ENCODE measurements around the gene YEATS4. TPM values are rescaled to one million over a fixed set of nuclear protein-coding genes. Genes with fewer than 3 reads are reported as not detected.

YEATS4 gene
- total RNA-seq, 4 donors from 2014 or later, result 9.6 to 48.7 (median 16.6) TPM

DNA sequence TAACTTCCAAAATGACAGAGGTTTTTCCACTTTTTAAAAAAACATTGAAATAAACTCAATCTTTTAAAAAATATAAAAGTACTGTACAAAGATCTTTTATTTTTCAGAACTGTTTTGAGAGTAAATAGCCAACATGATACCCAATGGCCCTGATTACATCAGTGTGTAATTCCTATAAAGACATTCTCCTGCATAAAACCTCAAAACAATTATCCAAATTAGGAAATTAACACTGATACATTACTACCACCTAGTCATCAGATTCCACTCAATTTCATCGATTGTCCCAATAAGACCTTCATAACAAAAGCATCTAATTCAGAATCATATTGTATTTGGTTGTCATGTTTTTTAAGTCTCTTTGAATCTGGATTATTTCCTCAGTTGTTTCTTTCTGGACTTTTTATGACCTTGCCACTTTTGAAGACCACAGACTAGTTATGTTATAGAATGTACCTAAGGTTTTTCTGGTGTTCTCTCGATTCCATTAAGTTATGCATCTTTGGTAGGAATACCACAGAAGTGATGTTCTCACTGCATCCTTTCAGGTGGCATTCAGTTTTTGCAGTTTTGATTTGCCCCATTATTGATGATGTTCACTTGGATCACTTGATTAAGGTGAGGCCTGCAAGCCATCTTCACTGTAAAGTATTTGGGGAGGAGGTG, 4.0 kb upstream of the YEATS4 start:
- TF ChIP-seq POLR2A (IDR thresholded peaks at IDR 0.05), result no peak
- TF ChIP-seq, protein P1, sequence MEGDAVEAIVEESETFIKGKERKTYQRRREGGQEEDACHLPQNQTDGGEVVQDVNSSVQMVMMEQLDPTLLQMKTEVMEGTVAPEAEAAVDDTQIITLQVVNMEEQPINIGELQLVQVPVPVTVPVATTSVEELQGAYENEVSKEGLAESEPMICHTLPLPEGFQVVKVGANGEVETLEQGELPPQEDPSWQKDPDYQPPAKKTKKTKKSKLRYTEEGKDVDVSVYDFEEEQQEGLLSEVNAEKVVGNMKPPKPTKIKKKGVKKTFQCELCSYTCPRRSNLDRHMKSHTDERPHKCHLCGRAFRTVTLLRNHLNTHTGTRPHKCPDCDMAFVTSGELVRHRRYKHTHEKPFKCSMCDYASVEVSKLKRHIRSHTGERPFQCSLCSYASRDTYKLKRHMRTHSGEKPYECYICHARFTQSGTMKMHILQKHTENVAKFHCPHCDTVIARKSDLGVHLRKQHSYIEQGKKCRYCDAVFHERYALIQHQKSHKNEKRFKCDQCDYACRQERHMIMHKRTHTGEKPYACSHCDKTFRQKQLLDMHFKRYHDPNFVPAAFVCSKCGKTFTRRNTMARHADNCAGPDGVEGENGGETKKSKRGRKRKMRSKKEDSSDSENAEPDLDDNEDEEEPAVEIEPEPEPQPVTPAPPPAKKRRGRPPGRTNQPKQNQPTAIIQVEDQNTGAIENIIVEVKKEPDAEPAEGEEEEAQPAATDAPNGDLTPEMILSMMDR (IDR thresholded peaks at IDR 0.05), result no peak
- no peak for TF ChIP-seq POLR2AphosphoS5 (IDR thresholded peaks at IDR 0.05)
- no peak for TF ChIP-seq EP300 (IDR thresholded peaks at IDR 0.05)

DNA sequence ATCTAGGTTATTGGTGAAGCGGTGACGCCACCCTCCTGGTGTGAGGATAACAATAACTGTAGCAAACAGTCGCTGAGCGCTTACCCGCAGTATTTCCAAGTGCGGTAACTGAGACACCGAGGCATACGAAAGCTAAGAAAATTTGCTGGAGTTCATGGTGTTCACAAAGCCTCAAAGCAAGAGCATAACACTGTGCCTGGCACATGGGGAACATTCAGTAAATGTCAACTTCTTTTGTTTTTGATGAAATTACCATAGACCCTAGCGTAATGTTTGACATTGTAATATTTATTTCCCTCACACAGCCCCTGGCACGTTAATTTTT, 767 bp downstream of the YEATS4 start:
- Histone ChIP-seq H3K27ac (peak overlapping the region; percentile 92 to 98 (median 95)), H3K4me1 (peaks cover 0 to 21% (median 0%) of the 10 kb centered on the region in 3 donors), H3K27me3 (no peaks in the 10 kb centered on the region), H3K4me3 (peak overlapping the region; percentile 68 to 80), H3K9me3 (no peaks in the 10 kb centered on the region), H3K36me3 (peaks cover 0 to 14% of the 10 kb centered on the region in 2 donors)
- TF ChIP-seq, protein P1 (IDR thresholded peaks at IDR 0.05), result no peak
- TF ChIP-seq POLR2AphosphoS5 (IDR thresholded peaks at IDR 0.05) (no peak), POLR2A (IDR thresholded peaks at IDR 0.05) (no peak), EP300 (IDR thresholded peaks at IDR 0.05) (no peak)
- 2 to 8% methylated on average over 5 to 10 of the region's 10 CpGs for WGBS, 2 donors (ENCODE audit: low coverage in 1 of 2)
- ATAC-seq, result no peak

More for the DNA sequence above, 4.0 kb upstream of the YEATS4 start:
- Histone ChIP-seq H3K36me3 (no peaks in the 10 kb centered on the region), H3K4me3 (no peak overlapping the region), H3K27ac (no peak overlapping the region), H3K27me3 (peaks cover 3% of the 10 kb centered on the region), H3K9me3 (no peaks in the 10 kb centered on the region), H3K4me1 (peaks cover 0 to 12% (median 0%) of the 10 kb centered on the region in 3 donors)
- WGBS, 2 donors (ENCODE audit: low coverage in 1 of 2), result 61 to 100% methylated on average over 1 to 2 of the region's 2 CpGs
- ATAC-seq, result no peak

DNA sequence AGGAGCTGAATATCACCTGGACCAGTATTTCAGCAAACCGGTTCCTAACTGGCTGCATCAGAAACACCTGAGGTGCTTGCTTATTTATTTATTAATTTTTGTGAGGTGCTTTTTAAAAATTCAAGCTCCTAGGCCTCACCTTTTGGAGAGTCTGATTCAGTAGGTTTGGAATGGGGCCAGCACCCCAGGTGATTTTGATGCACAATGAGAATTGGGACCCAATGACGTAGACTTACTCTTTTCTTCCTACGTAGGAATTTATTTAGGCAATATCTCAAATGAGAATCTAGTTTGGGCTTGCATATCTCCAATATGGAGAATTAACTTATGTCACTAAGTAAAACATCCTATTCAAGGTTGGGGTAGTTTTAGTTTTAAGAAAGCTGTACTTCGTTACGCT, 7.3 kb downstream of the YEATS4 start:
- Histone ChIP-seq H3K27me3 (no peaks in the 10 kb centered on the region), H3K36me3 (peaks cover 0 to 70% of the 10 kb centered on the region in 2 donors), H3K27ac (no peak overlapping the region), H3K4me1 (no peaks in the 10 kb centered on the region), H3K4me3 (no peak overlapping the region), H3K9me3 (no peaks in the 10 kb centered on the region)
- 92 to 95% methylated on average over 5 of the region's 5 CpGs for WGBS, 2 donors (ENCODE audit: low coverage in 1 of 2)
- no peak for TF ChIP-seq POLR2A (IDR thresholded peaks at IDR 0.05)
- no peak for TF ChIP-seq POLR2AphosphoS5 (IDR thresholded peaks at IDR 0.05)
- TF ChIP-seq EP300 (IDR thresholded peaks at IDR 0.05), result no peak
- TF ChIP-seq, protein P1 (IDR thresholded peaks at IDR 0.05), result no peak
- ATAC-seq, result no peak

DNA sequence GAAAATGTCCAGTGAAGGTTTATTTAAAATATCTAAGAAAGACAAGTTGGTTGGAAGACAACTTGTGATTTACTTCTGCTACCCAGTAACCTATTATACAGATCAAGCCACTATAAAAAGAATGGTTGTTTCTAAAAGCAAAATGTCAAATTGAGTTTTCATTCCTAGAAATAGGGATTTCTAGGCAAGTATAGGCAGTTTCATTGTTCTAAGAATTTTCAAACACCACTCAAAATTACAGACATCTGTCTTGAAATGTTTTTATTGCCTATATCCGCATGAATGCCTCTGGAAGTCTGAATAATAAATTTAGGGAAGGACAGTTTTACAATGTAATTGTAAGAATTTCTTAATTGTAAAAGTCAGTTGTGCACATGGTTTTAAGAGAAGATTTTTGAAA, 8.6 kb downstream of the YEATS4 start:
- Histone ChIP-seq H3K4me1 (no peaks in the 10 kb centered on the region), H3K9me3 (no peaks in the 10 kb centered on the region), H3K4me3 (no peak overlapping the region), H3K27ac (no peak overlapping the region), H3K27me3 (no peaks in the 10 kb centered on the region), H3K36me3 (peaks cover 0 to 74% of the 10 kb centered on the region in 2 donors)
- ATAC-seq, result no peak
- WGBS, 2 donors (ENCODE audit: low coverage in 1 of 2), result 63 to 79% methylated on average over 1 of the region's 1 CpG
- TF ChIP-seq POLR2AphosphoS5 (IDR thresholded peaks at IDR 0.05), result no peak
- TF ChIP-seq, protein P1 (IDR thresholded peaks at IDR 0.05), result no peak
- TF ChIP-seq EP300 (IDR thresholded peaks at IDR 0.05), result no peak
- TF ChIP-seq POLR2A (IDR thresholded peaks at IDR 0.05), result no peak

DNA sequence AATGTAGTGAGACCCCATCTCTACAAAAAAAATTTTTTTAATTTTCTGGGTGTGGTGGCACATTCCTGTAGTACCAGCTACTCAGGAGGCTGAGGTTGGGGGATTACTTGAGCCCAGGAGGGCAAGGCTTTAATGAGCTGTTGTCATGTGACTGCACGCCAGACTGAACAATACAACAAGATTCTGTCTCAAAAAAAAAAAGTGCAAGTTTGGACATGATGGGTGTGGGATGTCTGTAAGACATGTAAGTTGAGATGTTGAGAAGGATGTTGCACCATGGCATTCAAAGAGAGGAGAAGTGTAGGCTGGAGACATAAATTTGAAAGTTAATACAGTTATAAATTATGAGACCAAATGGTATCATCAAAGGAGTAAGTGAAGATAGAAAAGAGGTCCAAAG, 23.5 kb downstream of the YEATS4 start:
- no peaks in the 10 kb centered on the region for H3K4me1 ChIP-seq
- H3K4me3 ChIP-seq, result no peak overlapping the region
- peaks cover 0 to 23% of the 10 kb centered on the region in 2 donors for H3K36me3 ChIP-seq
- no peaks in the 10 kb centered on the region for H3K9me3 ChIP-seq
- no peak overlapping the region for H3K27ac ChIP-seq
- no peaks in the 10 kb centered on the region for H3K27me3 ChIP-seq
- ATAC-seq, result no peak
- 100% methylated on average over 1 of the region's 1 CpG for WGBS, 2 donors (ENCODE audit: low coverage in 1 of 2)
- TF ChIP-seq EP300 (IDR thresholded peaks at IDR 0.05) (no peak), POLR2AphosphoS5 (IDR thresholded peaks at IDR 0.05) (no peak), POLR2A (IDR thresholded peaks at IDR 0.05) (no peak)
- TF ChIP-seq, protein P1 (IDR thresholded peaks at IDR 0.05), result no peak

Measured in gastroesophageal sphincter (tissue), 4 donors.